ENCODE data around the gene FZD7. TPM values are rescaled to one million over a fixed set of nuclear protein-coding genes. Genes with fewer than 3 reads are reported as not detected.

The FZD7 gene
- total and polyA plus RNA-seq, 2 of the 8 experiments (the other 6 are each of a cell fraction or from before 2014, with no cell fraction given), result 176 to 246 TPM

DNA sequence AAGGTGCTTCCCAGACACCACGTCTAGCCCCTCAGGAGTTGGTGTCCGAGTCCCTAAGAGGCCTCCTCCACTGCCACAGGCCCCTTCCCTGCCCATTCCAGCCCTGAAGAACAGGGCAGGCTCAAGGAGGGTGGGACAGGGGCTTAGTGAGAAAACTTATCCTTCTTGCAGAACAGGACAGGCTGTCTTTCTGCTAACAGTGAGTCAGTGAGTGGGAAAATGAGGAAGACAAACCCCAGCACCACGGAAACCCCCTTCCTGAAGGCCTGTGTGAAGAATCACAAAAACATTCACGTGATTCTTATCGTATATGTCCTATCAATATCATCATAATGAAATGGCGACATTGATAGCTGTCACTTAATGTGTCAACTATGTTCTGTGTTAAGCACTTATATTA is 9.8 kb downstream of the FZD7 start:
- H3K27ac ChIP-seq (ENCODE audit: low read depth, low read length), result no peak overlapping the region
- ChIA-PET CTCF (ENCODE audit: partially characterized antibody) (interaction anchor here (1.1 to 1.7 kb wide), 3 partner anchors 27 to 183 kb away, joined by 3 to 4 read pairs (median 3); no protein-coding TSS in a partner anchor), POLR2A (ENCODE audit: partially characterized antibody) (interaction anchor here (0.9 to 1.6 kb wide), 2 partner anchors 10 to 12 kb away, joined by 3 to 5 read pairs; partner anchors contain the start of gene FZD7)
- peaks cover 3 to 5% of the 10 kb centered on the region in 2 experiments for H4K20me1 ChIP-seq (replicated peaks in 1 of 2; ENCODE audit: control insufficient read depth in 1 of 2, insufficient read depth in 2 of 2, low read length in 2 of 2)
- H4K91ac ChIP-seq (replicated peaks; ENCODE audit: insufficient read length, low read length), result no peak overlapping the region
- no peak overlapping the region for H2BK5ac ChIP-seq (ENCODE audit: low read depth, low read length)
- peaks cover 0 to 10% (median 5%) of the 10 kb centered on the region in 4 experiments; a peak in 4 of 7 replicates for H3K4me1 ChIP-seq (replicated peaks in 1 of 4; ENCODE audit: control insufficient read depth in 3 of 4, insufficient read depth in 4 of 4, low read length in 3 of 4)
- H3K27me3 ChIP-seq (replicated peaks in 1 of 4; ENCODE audit: control insufficient read depth in 3 of 4, extremely low read depth in 1 of 4, insufficient read depth in 3 of 4, low read length in 3 of 4), result no peaks in the 10 kb centered on the region
- no peak overlapping the region for H3K14ac ChIP-seq (ENCODE audit: insufficient read length)
- H4K8ac ChIP-seq (ENCODE audit: extremely low read depth, insufficient read depth, low read length), result no peak overlapping the region; the same call in 1 of the 2 replicates
- WGBS, 2 experiments (ENCODE audit: extremely low coverage in 1 of 2, insufficient coverage in 1 of 2, insufficient read length in 1 of 2, insufficient replicate concordance in 2 of 2, low coverage in 1 of 2, low lambda C conversion rate in 2 of 2, missing lambda C conversion rate in 1 of 2), result 85% methylated on average over 6 of the region's 6 CpGs; no CpG with 5 or more reads in 1 of the 2 experiments
- no peak overlapping the region for H3K23ac ChIP-seq (ENCODE audit: insufficient read length)
- H2BK20ac ChIP-seq (ENCODE audit: low read length), result no peak overlapping the region
- DNase-seq (ENCODE audit: low read depth in 1 of 2, low spot score in 2 of 2) (no peak), FAIRE-seq (no peak)
- H3K4me2 ChIP-seq (ENCODE audit: insufficient read depth in 1 of 2, low read depth in 2 of 2, low read length in 2 of 2), result no peak overlapping the region
- H3K23me2 ChIP-seq (ENCODE audit: low read depth, low read length), result peaks cover under 1% of the 10 kb centered on the region; the same call in 1 of the 2 replicates
- peaks cover 0 to 7% of the 10 kb centered on the region in 2 experiments; a peak in 3 of 4 replicates for H3K79me2 ChIP-seq (ENCODE audit: control insufficient read depth in 1 of 2, insufficient read depth in 2 of 2, low read length in 2 of 2)
- H2BK120ac ChIP-seq (replicated peaks; ENCODE audit: low read depth, low read length), result no peak overlapping the region
- H3K9me3 ChIP-seq (ENCODE audit: insufficient read depth in 2 of 2, low read depth in 1 of 2, low read length in 1 of 2), result no peaks in the 10 kb centered on the region
- H2AFZ ChIP-seq (ENCODE audit: low read length), result no peak overlapping the region
- H2AK5ac ChIP-seq (ENCODE audit: low read depth, low read length), result no peak overlapping the region
- no peak overlapping the region for H3K18ac ChIP-seq (ENCODE audit: extremely low read depth, low read length)
- peaks cover 0 to 7% (median 0%) of the 10 kb centered on the region in 4 experiments; a peak in 1 of 8 replicates for H3K36me3 ChIP-seq (ENCODE audit: control insufficient read depth in 2 of 4, insufficient read depth in 4 of 4, low read length in 3 of 4)
- H4K5ac ChIP-seq (ENCODE audit: insufficient read length, low read depth, low read length), result no peak overlapping the region
- H2BK12ac ChIP-seq (ENCODE audit: low read depth, low read length), result no peak overlapping the region
- H3K4me3 ChIP-seq (ENCODE audit: extremely low read depth in 1 of 4, insufficient read depth in 2 of 4, low read depth in 3 of 4, low read length in 4 of 4), result no peak overlapping the region
- no peak overlapping the region for H2BK15ac ChIP-seq (ENCODE audit: low read length)
- no peak overlapping the region for H3K56ac ChIP-seq (replicated peaks; ENCODE audit: insufficient read length, low read depth, low read length)
- H3K79me1 ChIP-seq (ENCODE audit: low read depth, low read length), result no peaks in the 10 kb centered on the region
- no peak overlapping the region for H3K9ac ChIP-seq (replicated peaks in 1 of 4; ENCODE audit: extremely low read depth in 1 of 4, low read depth in 3 of 4, low read length in 3 of 4)
- no peak overlapping the region for H3K4ac ChIP-seq (replicated peaks; ENCODE audit: insufficient read length, low read depth, low read length)
- TF ChIP-seq ZNF274 (IDR thresholded peaks at IDR 0.05; ENCODE audit: borderline replicate concordance, extremely low read depth, low read length) (no peak), CTCF (IDR thresholded peaks at IDR 0.05; ENCODE audit: control extremely low read depth in 1 of 3, insufficient read depth in 1 of 3, low read depth in 1 of 3, low read length in 3 of 3) (no peak), KDM5A (IDR thresholded peaks at IDR 0.05; ENCODE audit: low read length) (no peak), CBX8 (IDR thresholded peaks at IDR 0.05; ENCODE audit: borderline replicate concordance, low read depth, low read length) (no peak), TAF1 (IDR thresholded peaks at IDR 0.05; ENCODE audit: low read depth, low read length) (no peak), JUN (IDR thresholded peaks at IDR 0.05; ENCODE audit: low read depth, low read length) (no peak), ASH2L (IDR thresholded peaks at IDR 0.05; ENCODE audit: low read length) (no peak), TBP (IDR thresholded peaks at IDR 0.05; ENCODE audit: low read depth, low read length) (no peak), POLR2A (IDR thresholded peaks at IDR 0.05; ENCODE audit: control extremely low read depth in 1 of 2, low read depth in 2 of 2, low read length in 2 of 2) (no peak)
- TF ChIP-seq, protein P1, sequence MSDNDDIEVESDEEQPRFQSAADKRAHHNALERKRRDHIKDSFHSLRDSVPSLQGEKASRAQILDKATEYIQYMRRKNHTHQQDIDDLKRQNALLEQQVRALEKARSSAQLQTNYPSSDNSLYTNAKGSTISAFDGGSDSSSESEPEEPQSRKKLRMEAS (IDR thresholded peaks at IDR 0.05), result no peak
- TF ChIP-seq, protein P2, sequence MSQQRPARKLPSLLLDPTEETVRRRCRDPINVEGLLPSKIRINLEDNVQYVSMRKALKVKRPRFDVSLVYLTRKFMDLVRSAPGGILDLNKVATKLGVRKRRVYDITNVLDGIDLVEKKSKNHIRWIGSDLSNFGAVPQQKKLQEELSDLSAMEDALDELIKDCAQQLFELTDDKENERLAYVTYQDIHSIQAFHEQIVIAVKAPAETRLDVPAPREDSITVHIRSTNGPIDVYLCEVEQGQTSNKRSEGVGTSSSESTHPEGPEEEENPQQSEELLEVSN (IDR thresholded peaks at IDR 0.05), result no peak

All from H1 (cell line).